HepG2 (cell line): ENCODE data around the gene MYL6B. TPM values are rescaled to one million over a fixed set of nuclear protein-coding genes. Genes with fewer than 3 reads are reported as not detected.

ENCODE experiments used
- BRD4 ChIP-seq: sonication (generic); formaldehyde crosslinking; IDR thresholded peaks from 2 replicates; pipeline ENCODE4 v1.4.0; 2020; ENCODE audit warnings: missing genetic modification reagents
- CBFB ChIP-seq: sonication (generic); formaldehyde crosslinking; IDR thresholded peaks from 2 replicates; pipeline ENCODE4 v1.4.0; 2020; ENCODE audit warnings: missing genetic modification reagents
- EEA1 ChIP-seq: sonication (generic); formaldehyde crosslinking; IDR thresholded peaks from 2 replicates; pipeline ENCODE4 v1.5.1; 2020; ENCODE audit warnings: mild to moderate bottlenecking, missing genetic modification reagents, borderline replicate concordance
- IKZF5 ChIP-seq: IDR thresholded peaks from 2 replicates; pipeline ENCODE4 v1.6.1; 2018; ENCODE audit warnings: missing genetic modification reagents, mild to moderate bottlenecking, missing compliant biosample characterization
- JARID2 ChIP-seq: sonication (generic); formaldehyde crosslinking; IDR thresholded peaks from 2 replicates; pipeline ENCODE4 v1.8.1; 2023; ENCODE audit warnings: missing genetic modification reagents, inconsistent platforms; ENCODE audit not compliant: insufficient replicate concordance
- MED8 ChIP-seq: sonication (generic); formaldehyde crosslinking; IDR thresholded peaks from 2 replicates; pipeline ENCODE4 v1.8.1; 2023; ENCODE audit warnings: mild to moderate bottlenecking, missing genetic modification reagents; ENCODE audit not compliant: insufficient replicate concordance
- NCOA1 ChIP-seq: sonication (generic); formaldehyde crosslinking; IDR thresholded peaks from 2 replicates; pipeline ENCODE4 v1.9.0; 2021; ENCODE audit warnings: missing genetic modification reagents
- NCOR1 ChIP-seq: fragments of 200-600 bp; sonication (generic); IDR thresholded peaks from 2 replicates; pipeline ENCODE4 v1.7.0; 2017; ENCODE audit warnings: antibody characterized with exemption, low read length, borderline replicate concordance
- NRL ChIP-seq: sonication (generic); formaldehyde crosslinking; IDR thresholded peaks from 2 replicates; pipeline ENCODE4 v1.5.0; 2020; ENCODE audit warnings: missing genetic modification reagents, mild to moderate bottlenecking, moderate library complexity, borderline replicate concordance
- PRPF4 ChIP-seq: fragments of 200-400 bp; formaldehyde crosslinking; IDR thresholded peaks from 2 replicates; pipeline ENCODE4 v1.6.1; 2016; ENCODE audit warnings: low read length, low read depth; ENCODE audit not compliant: poor library complexity, severe bottlenecking
- RELA ChIP-seq: sonication (generic); formaldehyde crosslinking; IDR thresholded peaks from 2 replicates; pipeline ENCODE4 v1.4.0; 2020; ENCODE audit warnings: missing genetic modification reagents
- SIN3A ChIP-seq: IDR thresholded peaks from 2 replicates; pipeline ENCODE4 v1.6.1; 2011; ENCODE audit warnings: low read depth, mild to moderate bottlenecking, control low read depth, low read length, borderline replicate concordance
- SMAD1 ChIP-seq: sonication (generic); formaldehyde crosslinking; IDR thresholded peaks from 2 replicates; pipeline ENCODE4 v1.4.0; 2020; ENCODE audit warnings: missing genetic modification reagents, low read depth, mild to moderate bottlenecking, borderline replicate concordance
- ZBTB4 ChIP-seq: sonication (generic); formaldehyde crosslinking; IDR thresholded peaks from 2 replicates; pipeline ENCODE4 v1.4.0; 2020; ENCODE audit warnings: missing genetic modification reagents, mild to moderate bottlenecking, borderline replicate concordance
- ZBTB44 ChIP-seq: sonication (generic); formaldehyde crosslinking; IDR thresholded peaks from 2 replicates; pipeline ENCODE4 v1.4.0; 2020; ENCODE audit warnings: missing genetic modification reagents
- ZFY ChIP-seq: sonication (generic); formaldehyde crosslinking; IDR thresholded peaks from 2 replicates; pipeline ENCODE4 v1.4.0; 2020; ENCODE audit warnings: missing genetic modification reagents
- ZNF280D ChIP-seq: sonication (generic); formaldehyde crosslinking; IDR thresholded peaks from 2 replicates; pipeline ENCODE4 v1.5.1; 2020; ENCODE audit warnings: mild to moderate bottlenecking, missing genetic modification reagents
- ZNF709 ChIP-seq: sonication (generic); formaldehyde crosslinking; IDR thresholded peaks from 2 replicates; pipeline ENCODE4 v1.5.0; 2020; ENCODE audit warnings: mild to moderate bottlenecking, missing genetic modification reagents
- ZNF788 ChIP-seq: sonication (generic); formaldehyde crosslinking; IDR thresholded peaks from 2 replicates; pipeline ENCODE4 v1.5.0; 2020; ENCODE audit warnings: mild to moderate bottlenecking, missing genetic modification reagents, borderline replicate concordance
- polyA plus RNA-seq, 8 experiments: library from polyadenylated mRNA; depleted of rRNA in 3 of 8; stranded (reverse) in 7 of 8; unstranded in 1 of 8; fragments of >200 nt; fragmentation: Illumina TruSeq in 4 of 8; extraction: Trizol in 4 of 8; gene quantifications; 2 replicates each; pipeline versions ENCODE4 v1.2.1 to v1.2.3, GENCODE V29; 2011 to 2016; ENCODE audit warnings: low read depth in 4 of 8, missing spikeins in 1 of 8, mixed read lengths in 1 of 8; ENCODE audit not compliant: insufficient read depth in 1 of 8
- total RNA-seq, 5 experiments: library from RNA; depleted of rRNA; stranded (reverse); fragments of >200 nt; fragmentation: Illumina TruSeq; extraction: Trizol; gene quantifications; 2 replicates each; pipeline ENCODE4 v1.2.3, GENCODE V29; 2016; ENCODE audit warnings: low read depth in 1 of 5

MYL6B gene
- total and polyA plus RNA-seq, 2 of the 13 experiments (the other 11 are each of a cell fraction or from before 2014, with no cell fraction given) = 75.7 to 88.7 TPM

- TF ChIP-seq JARID2 (CRISPR knock-in tag) = peak; percentile 18
- peak; percentile 65 for TF ChIP-seq PRPF4
- no peak; the same call in 1 of the 2 replicates for TF ChIP-seq NCOR1
- no peak for TF ChIP-seq ZBTB44 (CRISPR knock-in tag)
- peak; percentile 57; the same call in 1 of the 2 replicates for TF ChIP-seq ZNF788 (CRISPR knock-in tag)
- 0 out of 2 replicates have a peak, but pooled peaks have one; percentile 21 for TF ChIP-seq BRD4 (CRISPR knock-in tag)
- TF ChIP-seq RELA = peak; percentile 71; the same call in 1 of the 2 replicates
- TF ChIP-seq ZNF280D (CRISPR knock-in tag) = peak; percentile 89
- TF ChIP-seq MED8 (CRISPR knock-in tag) = peak; percentile 27
- TF ChIP-seq NCOA1 (CRISPR knock-in tag) = 0 out of 2 replicates have a peak, but pooled peaks have one; percentile 23
- peak; percentile 45; the same call in 1 of the 2 replicates for TF ChIP-seq IKZF5
- peak; percentile 58; the same call in 1 of the 2 replicates for TF ChIP-seq ZNF709
- TF ChIP-seq EEA1 (CRISPR knock-in tag) = 0 out of 2 replicates have a peak, but pooled peaks have one; percentile 12
- 0 out of 2 replicates have a peak, but pooled peaks have one; percentile 68 for TF ChIP-seq SMAD1 (CRISPR knock-in tag)
- TF ChIP-seq ZBTB4 (CRISPR knock-in tag) = peak; percentile 58; the same call in 1 of the 2 replicates
- peak; percentile 2; the same call in 1 of the 2 replicates for TF ChIP-seq CBFB (CRISPR knock-in tag)
- peak; percentile 72 for TF ChIP-seq ZFY
- 0 out of 2 replicates have a peak, but pooled peaks have one; percentile 38 for TF ChIP-seq NRL (CRISPR knock-in tag)
- TF ChIP-seq SIN3A = peak; percentile 72
Measured at GRCh38 chr12:56189918-56190694, 37.7 kb downstream of the MYL6B start (continued).
